HFFc6 (cell line): ENCODE measurements around the gene AKR1B1. TPM values are rescaled to one million over a fixed set of nuclear protein-coding genes. Genes with fewer than 3 reads are reported as not detected.

Source experiments
- DNase-seq: peaks from one replicate; pipeline ENCODE4 v3.0.0-alpha.2; 2018
- H3K27ac Mint-ChIP-seq: 2 replicates; pipeline ENCODE4 v1.8.0; 2020; ENCODE audit warnings: mild to moderate bottlenecking, mixed read lengths
- H3K27me3 Mint-ChIP-seq: 2 replicates; pipeline ENCODE4 v1.8.0; 2021; ENCODE audit warnings: mild to moderate bottlenecking, moderate library complexity, mixed read lengths; ENCODE audit not compliant: insufficient read depth
- H3K36me3 Mint-ChIP-seq: 2 replicates; pipeline ENCODE4 v1.8.0; 2021; ENCODE audit warnings: low read depth, mixed read lengths
- H3K4me1 Mint-ChIP-seq: 2 replicates; pipeline ENCODE4 v1.8.0; 2020; ENCODE audit warnings: low read depth, mixed read lengths
- H3K4me3 Mint-ChIP-seq: 2 replicates; pipeline ENCODE4 v1.8.0; 2020; ENCODE audit warnings: mild to moderate bottlenecking, moderate library complexity, mixed read lengths
- H3K9me3 Mint-ChIP-seq: 2 replicates; pipeline ENCODE4 v1.8.0; 2020; ENCODE audit warnings: mild to moderate bottlenecking, mixed read lengths
- total RNA-seq, 6 experiments: library from RNA; stranded (reverse); fragmentation: NEBNext Ultra II Directional; extraction: Animal tissue kit (Norgen Biotek cat#: 25700); gene quantifications; 2 replicates in 1 of 6; 3 replicates in 5 of 6; pipeline ENCODE4 v1.2.3, GENCODE V29; 2021
- TF ChIP-seq, protein P1 (sequence below): fragments of 200-600 bp; sonication (generic); IDR thresholded peaks from 2 replicates; pipeline ENCODE4 v1.5.0; 2021; ENCODE audit warnings: antibody characterized with exemption, mild to moderate bottlenecking

Gene AKR1B1
- total RNA-seq, 6 experiments from 2014 or later: 208 to 232 (median 223) TPM

DNA sequence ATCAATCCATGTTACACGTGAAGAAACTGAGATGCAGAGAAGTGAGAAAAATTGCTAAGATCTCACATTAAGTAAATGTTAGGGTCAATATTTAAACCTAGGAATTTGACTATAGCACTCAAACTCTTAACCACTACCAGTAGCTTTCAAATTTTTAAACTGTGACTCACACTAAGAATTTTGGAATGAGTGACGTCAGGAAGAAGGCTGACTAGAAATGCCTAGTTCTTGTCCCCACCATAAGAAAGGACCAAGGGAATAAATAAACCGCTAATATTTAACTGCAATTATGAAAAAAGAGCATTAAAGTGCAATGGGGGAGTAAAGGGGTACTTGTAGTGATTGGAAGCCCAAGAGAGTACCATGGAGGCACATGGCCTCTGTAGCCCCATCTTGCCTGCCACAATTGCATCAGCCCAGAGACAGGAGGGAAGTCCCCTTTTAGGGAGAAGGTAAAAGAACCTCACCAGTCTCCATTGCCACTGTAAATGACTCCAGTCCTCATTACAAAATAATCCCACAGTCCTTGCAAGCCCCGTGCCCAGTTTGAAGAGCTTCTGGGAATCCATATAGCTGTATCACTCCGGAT is 3.5 kb upstream of the AKR1B1 start:
- peaks cover 2% of the 10 kb centered on the region; the same call in 1 of the 2 replicates for H3K27me3 Mint-ChIP-seq
- peaks cover 40% of the 10 kb centered on the region for H3K4me1 Mint-ChIP-seq
- H3K27ac Mint-ChIP-seq: peak overlapping the region; percentile 63
- H3K4me3 Mint-ChIP-seq: no peak overlapping the region
- peaks cover 18% of the 10 kb centered on the region for H3K36me3 Mint-ChIP-seq
- TF ChIP-seq, protein P1, sequence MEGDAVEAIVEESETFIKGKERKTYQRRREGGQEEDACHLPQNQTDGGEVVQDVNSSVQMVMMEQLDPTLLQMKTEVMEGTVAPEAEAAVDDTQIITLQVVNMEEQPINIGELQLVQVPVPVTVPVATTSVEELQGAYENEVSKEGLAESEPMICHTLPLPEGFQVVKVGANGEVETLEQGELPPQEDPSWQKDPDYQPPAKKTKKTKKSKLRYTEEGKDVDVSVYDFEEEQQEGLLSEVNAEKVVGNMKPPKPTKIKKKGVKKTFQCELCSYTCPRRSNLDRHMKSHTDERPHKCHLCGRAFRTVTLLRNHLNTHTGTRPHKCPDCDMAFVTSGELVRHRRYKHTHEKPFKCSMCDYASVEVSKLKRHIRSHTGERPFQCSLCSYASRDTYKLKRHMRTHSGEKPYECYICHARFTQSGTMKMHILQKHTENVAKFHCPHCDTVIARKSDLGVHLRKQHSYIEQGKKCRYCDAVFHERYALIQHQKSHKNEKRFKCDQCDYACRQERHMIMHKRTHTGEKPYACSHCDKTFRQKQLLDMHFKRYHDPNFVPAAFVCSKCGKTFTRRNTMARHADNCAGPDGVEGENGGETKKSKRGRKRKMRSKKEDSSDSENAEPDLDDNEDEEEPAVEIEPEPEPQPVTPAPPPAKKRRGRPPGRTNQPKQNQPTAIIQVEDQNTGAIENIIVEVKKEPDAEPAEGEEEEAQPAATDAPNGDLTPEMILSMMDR: no peak
- H3K9me3 Mint-ChIP-seq: peaks cover 18% of the 10 kb centered on the region
- DNase-seq: peak; percentile 77

DNA sequence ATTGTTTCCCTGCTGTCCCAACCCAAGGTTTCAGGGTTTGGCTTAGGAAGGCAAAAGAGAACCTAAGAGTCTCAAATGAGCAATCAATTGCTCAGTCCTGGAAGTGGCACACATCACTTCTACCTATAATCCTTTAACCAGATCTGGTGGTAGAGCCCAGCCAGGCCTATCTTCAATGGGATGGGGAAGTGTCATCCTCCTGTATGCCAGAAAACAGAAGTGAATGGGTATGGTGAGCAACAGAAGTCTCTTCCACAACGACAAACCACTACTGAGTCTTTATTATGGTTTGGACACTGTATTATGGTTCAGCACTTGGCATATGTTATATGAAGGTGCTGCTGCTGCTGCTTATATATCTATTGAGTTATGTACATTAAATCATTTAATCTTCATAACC is 3.0 kb upstream of the AKR1B1 start:
- Mint-ChIP-seq H3K27me3 (peaks cover 2% of the 10 kb centered on the region; the same call in 1 of the 2 replicates), H3K4me3 (no peak overlapping the region), H3K9me3 (peaks cover 18% of the 10 kb centered on the region), H3K27ac (peak overlapping the region; percentile 63), H3K36me3 (peaks cover 18% of the 10 kb centered on the region), H3K4me1 (peaks cover 45% of the 10 kb centered on the region)
- TF ChIP-seq, protein P1: no peak
- DNase-seq: no peak

DNA sequence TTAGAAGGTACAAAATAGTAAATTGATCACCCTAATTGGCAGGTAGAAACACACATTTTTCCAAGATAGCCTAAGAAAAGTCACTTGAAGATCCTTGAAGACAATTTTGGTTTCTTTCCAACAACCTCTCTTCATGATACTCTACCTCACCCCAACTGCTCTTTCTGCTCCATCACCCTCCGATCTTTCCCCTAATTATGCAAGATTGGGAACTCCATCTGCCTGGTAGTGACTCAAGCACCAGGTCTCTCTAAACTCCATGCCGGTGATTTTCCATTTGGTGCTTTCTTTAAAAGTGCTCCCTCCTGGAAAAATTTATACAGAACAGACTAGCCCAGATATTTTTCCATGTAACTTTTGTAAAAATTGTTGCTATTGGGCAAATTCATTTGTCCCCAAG is 1.1 kb upstream of the AKR1B1 start:
- Mint-ChIP-seq H3K4me1 (peaks cover 54% of the 10 kb centered on the region), H3K36me3 (peaks cover 27% of the 10 kb centered on the region), H3K9me3 (peaks cover 10% of the 10 kb centered on the region), H3K27ac (peak overlapping the region; percentile 64; the same call in 1 of the 2 replicates), H3K27me3 (peaks cover 2% of the 10 kb centered on the region; the same call in 1 of the 2 replicates), H3K4me3 (peak overlapping the region; percentile 94; the same call in 1 of the 2 replicates)
- no peak for DNase-seq
- TF ChIP-seq, protein P1: no peak

DNA sequence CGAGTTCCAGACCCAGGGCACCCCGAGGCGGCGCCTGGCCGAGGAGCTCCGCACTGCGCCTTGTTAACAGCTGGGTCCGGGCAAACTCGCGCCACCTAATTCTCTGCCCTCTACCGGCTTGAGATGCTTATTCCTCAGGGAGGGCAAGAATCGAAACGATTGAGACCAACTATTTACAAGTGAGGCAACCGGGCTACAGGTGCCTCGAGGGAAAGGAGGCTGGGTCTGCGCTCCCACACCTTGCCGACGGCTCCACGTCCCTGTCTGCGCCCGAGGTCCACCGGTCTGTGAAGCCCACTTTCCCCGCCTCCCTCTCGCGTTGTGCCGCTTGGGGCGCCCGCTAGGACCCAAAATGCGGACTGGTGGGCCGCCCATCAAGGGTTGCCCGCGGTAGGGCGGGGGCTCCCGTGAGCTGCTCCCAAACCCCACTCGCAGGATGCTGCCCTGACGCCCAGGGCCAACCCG is 527 bp downstream of the AKR1B1 start:
- peak overlapping the region; percentile 82 for H3K27ac Mint-ChIP-seq
- peak; percentile 56 for DNase-seq
- peaks cover 21% of the 10 kb centered on the region for H3K36me3 Mint-ChIP-seq
- TF ChIP-seq, protein P1: peak; percentile 71
- H3K4me1 Mint-ChIP-seq: peaks cover 70% of the 10 kb centered on the region
- peaks cover 2% of the 10 kb centered on the region; the same call in 1 of the 2 replicates for H3K27me3 Mint-ChIP-seq
- H3K4me3 Mint-ChIP-seq: peak overlapping the region; percentile 94
- no peaks in the 10 kb centered on the region for H3K9me3 Mint-ChIP-seq

DNA sequence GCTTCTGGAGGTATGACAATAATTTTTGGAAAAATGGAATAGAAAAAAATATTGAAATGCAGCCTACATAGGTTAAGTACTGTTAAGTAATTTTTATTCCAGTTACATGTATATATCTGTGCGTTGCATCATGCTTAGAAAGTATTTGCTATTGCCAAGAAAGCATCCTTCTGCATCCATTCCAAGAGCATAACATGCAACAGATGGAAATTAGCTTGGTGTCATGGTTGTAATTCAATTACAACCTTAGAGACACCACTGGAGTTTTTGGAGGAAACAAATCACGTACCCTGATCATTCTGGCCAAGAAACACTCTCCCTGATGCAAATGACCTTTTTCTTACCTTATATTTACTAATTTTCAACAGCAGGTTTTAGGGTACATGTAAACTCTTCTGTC is 1.7 kb downstream of the AKR1B1 start:
- DNase-seq: no peak
- Mint-ChIP-seq H3K4me1 (peaks cover 75% of the 10 kb centered on the region), H3K4me3 (peak overlapping the region; percentile 94), H3K36me3 (peaks cover 24% of the 10 kb centered on the region), H3K27me3 (peaks cover 2% of the 10 kb centered on the region; the same call in 1 of the 2 replicates), H3K9me3 (no peaks in the 10 kb centered on the region), H3K27ac (peak overlapping the region; percentile 82)
- TF ChIP-seq, protein P1: no peak
